K562 (cell line): ENCODE measurements around the gene RNF6. TPM values are rescaled to one million over a fixed set of nuclear protein-coding genes. Genes with fewer than 3 reads are reported as not detected.

Source experiments
- ATAC-seq: fragments of 200-7000 bp; cut with Tn5 transposase; 3 replicates; pipeline ENCODE4 v1.9.1; 2020; ENCODE audit warnings: moderate library complexity
- BruUV-seq: library from RNA; stranded (reverse); fragments of 400-500 nt; replicated peaks from 2 replicates; lab custom pipeline; 2021; lab: Mats Ljungman, UMichigan
- CTCF ChIA-PET: fragments of 300-600 bp; formaldehyde crosslinking; extraction: SDS; loops from one replicate; lab custom pipeline; 2021; ENCODE audit warnings: low intra/inter-chr PET ratio; lab: Yijun Ruan, JAX
- POLR2A ChIA-PET: fragments of 300-600, 350-650 bp; sonication (Branson Sonifier 250); formaldehyde crosslinking; extraction: SDS; loops from one replicate; lab custom pipeline; 2021; ENCODE audit warnings: antibody characterized with exemption, inconsistent platforms; lab: Yijun Ruan, JAX
- DNase-seq, 4 experiments: peaks; one replicate each; pipeline versions ENCODE4 v3.0.0 to v3.0.0-alpha.2; 2011 to 2018; ENCODE audit warnings: low spot score in 3 of 4, mixed read lengths in 3 of 4; ENCODE audit errors: extremely low read depth in 1 of 4
- FAIRE-seq: peaks from 2 replicates; lab custom pipeline; 2011; peaks lifted over from hg19 to GRCh38; lab: Jason Lieb, UNC
- H2AFZ ChIP-seq: 2 replicates; pipeline ENCODE4 v1.6.0; 2011; ENCODE audit warnings: low read depth, low read length, control low read depth, inconsistent platforms
- H3K27ac ChIP-seq: fragments of 200-600 bp; 3 replicates; pipeline ENCODE4 v1.8.0; 2011; ENCODE audit warnings: low read depth, mild to moderate bottlenecking, control low read depth, inconsistent platforms, low read length, moderate library complexity, mixed read lengths; ENCODE audit errors: extremely low read depth
- H3K27me3 ChIP-seq, 2 experiments: fragments of 300-600 bp in 1 of 2; 2 replicates in 1 of 2; 3 replicates in 1 of 2; pipeline versions ENCODE4 v1.6.0 to v1.8.0; 2011; ENCODE audit warnings: inconsistent platforms in 2 of 2, low read length in 2 of 2, mild to moderate bottlenecking in 1 of 2, mixed read lengths in 1 of 2, moderate library complexity in 1 of 2; ENCODE audit not compliant: control insufficient read depth in 2 of 2, insufficient read depth in 2 of 2
- H3K36me3 ChIP-seq: fragments of 300-600 bp; 3 replicates; pipeline ENCODE4 v1.8.0; 2011; ENCODE audit warnings: mild to moderate bottlenecking, low read length, inconsistent platforms; ENCODE audit not compliant: control insufficient read depth, insufficient read depth
- H3K4me1 ChIP-seq, 2 experiments: fragments of 200-600 bp in 1 of 2; replicated peaks in 1 of 2; 2 replicates in 1 of 2; 3 replicates in 1 of 2; pipeline versions ENCODE4 v1.5.1 to v1.8.0; 2011; ENCODE audit warnings: inconsistent platforms in 2 of 2, low read length in 2 of 2, mild to moderate bottlenecking in 1 of 2, mixed read lengths in 1 of 2, moderate library complexity in 1 of 2; ENCODE audit not compliant: control insufficient read depth in 2 of 2, insufficient read depth in 2 of 2
- H3K4me2 ChIP-seq: 2 replicates; pipeline ENCODE4 v1.6.1; 2011; ENCODE audit warnings: low read length, control low read depth, inconsistent platforms, mixed read lengths; ENCODE audit not compliant: insufficient read depth
- H3K4me3 ChIP-seq: fragments of 200-600 bp; sonication (generic), shearing (Covaris generic); 2 replicates; pipeline ENCODE4 v1.5.1; 2016; ENCODE audit warnings: control low read depth, inconsistent platforms
- H3K79me2 ChIP-seq: fragments of 200-600 bp; 3 replicates; pipeline ENCODE4 v1.8.0; 2011; ENCODE audit warnings: low read length, inconsistent platforms; ENCODE audit not compliant: control insufficient read depth, insufficient read depth
- H3K9ac ChIP-seq, 2 experiments: 2 replicates each; pipeline versions ENCODE4 v1.6.0 to v1.6.1; 2011; ENCODE audit warnings: low read depth in 2 of 2, low read length in 2 of 2, control low read depth in 1 of 2, inconsistent platforms in 1 of 2, mild to moderate bottlenecking in 1 of 2, mixed read lengths in 1 of 2; ENCODE audit not compliant: insufficient read depth in 1 of 2
- H3K9me1 ChIP-seq: one replicate; pipeline ENCODE4 v1.6.0; 2011; ENCODE audit warnings: inconsistent platforms, mild to moderate bottlenecking, low read length, moderate library complexity; ENCODE audit not compliant: control insufficient read depth, insufficient read depth
- H3K9me3 ChIP-seq: replicated peaks from 2 replicates; pipeline ENCODE4 v1.5.1; 2011; ENCODE audit warnings: low read depth, low read length, inconsistent platforms; ENCODE audit not compliant: control insufficient read depth, insufficient read depth
- H4K20me1 ChIP-seq: replicated peaks from 2 replicates; pipeline ENCODE4 v1.6.1; 2011; ENCODE audit warnings: low read length, inconsistent platforms, mixed read lengths; ENCODE audit not compliant: control insufficient read depth, insufficient read depth
- ATF6 ChIP-seq: sonication (generic); formaldehyde crosslinking; IDR thresholded peaks from 2 replicates; pipeline ENCODE4 v1.4.0; 2020; ENCODE audit warnings: mild to moderate bottlenecking, missing genetic modification reagents
- DDX20 ChIP-seq: fragments of 450-650 bp; IDR thresholded peaks from 2 replicates; pipeline ENCODE4 v1.6.1; 2016; ENCODE audit warnings: missing genetic modification characterization, low read depth, mild to moderate bottlenecking, missing compliant biosample characterization, moderate library complexity
- E4F1 ChIP-seq: fragments of 250-450 bp; sonication (Bioruptor Pico); IDR thresholded peaks from 2 replicates; pipeline ENCODE4 v1.5.0; 2021; ENCODE audit warnings: mild to moderate bottlenecking, borderline replicate concordance
- HDAC3 ChIP-seq: fragments of 450-650 bp; IDR thresholded peaks from 2 replicates; pipeline ENCODE4 v1.6.1; 2018; ENCODE audit warnings: borderline replicate concordance, mild to moderate bottlenecking, moderate library complexity; ENCODE audit not compliant: partially characterized antibody
- HOMEZ ChIP-seq: fragments of 250-450 bp; sonication (Bioruptor Pico); IDR thresholded peaks from 2 replicates; pipeline ENCODE4 v1.4.0; 2020; ENCODE audit warnings: mild to moderate bottlenecking, moderate library complexity
- MIER1 ChIP-seq: fragments of 450-650 bp; IDR thresholded peaks from 2 replicates; pipeline ENCODE4 v1.6.1; 2016; ENCODE audit warnings: antibody characterized with exemption, mild to moderate bottlenecking, low read depth
- NR1H2 ChIP-seq: sonication (generic); formaldehyde crosslinking; IDR thresholded peaks from 2 replicates; pipeline ENCODE4 v1.4.0; 2020; ENCODE audit warnings: mild to moderate bottlenecking, missing genetic modification reagents
- POU5F1 ChIP-seq: fragments of 150-350 bp; IDR thresholded peaks from 2 replicates; pipeline ENCODE4 v1.6.1; 2014; ENCODE audit warnings: borderline replicate concordance, low read length, low read depth, mild to moderate bottlenecking; ENCODE audit not compliant: partially characterized antibody
- SLC30A9 ChIP-seq: fragments of 250-450 bp; sonication (Bioruptor Pico); IDR thresholded peaks from 2 replicates; pipeline ENCODE4 v1.8.0; 2022; ENCODE audit warnings: mild to moderate bottlenecking, moderate library complexity
- SMAD3 ChIP-seq: fragments of 450-650 bp; formaldehyde crosslinking; conservative IDR thresholded peaks from 2 replicates; pipeline ENCODE4 v1.4.0; 2020; ENCODE audit warnings: mild to moderate bottlenecking
- TAF15 ChIP-seq: fragments of 200-400 bp; formaldehyde crosslinking; IDR thresholded peaks from 2 replicates; pipeline ENCODE4 v1.6.1; 2017; ENCODE audit warnings: mild to moderate bottlenecking, low read depth, low read length, moderate library complexity
- TCF3 ChIP-seq: sonication (generic); formaldehyde crosslinking; IDR thresholded peaks from 2 replicates; pipeline ENCODE4 v1.4.0; 2020; ENCODE audit warnings: mild to moderate bottlenecking, missing genetic modification reagents
- TRIM24 ChIP-seq, 2 experiments: fragments of 450-650 bp; IDR thresholded peaks; 2 replicates each; pipeline ENCODE4 v1.6.1; 2016
- ZKSCAN8 ChIP-seq: fragments of 200-800 bp; sonication (Bioruptor generic); IDR thresholded peaks from 2 replicates; pipeline ENCODE4 v1.6.1; 2016; ENCODE audit warnings: missing genetic modification characterization, missing compliant biosample characterization
- WGBS: fragments of 100-300 bp; shearing (Covaris generic); methylation state at CpG from one replicate; pipeline ENCODE4 v1.1.6; 2016; ENCODE audit warnings: low coverage, mixed read lengths; ENCODE audit not compliant: insufficient coverage; ENCODE audit errors: missing lambda C conversion rate; 5-methylcytosine and 5-hydroxymethylcytosine counted together
- in situ Hi-C: fragments of 300-500 bp; cut with MboI; formaldehyde crosslinking; loops from 4 replicates; pipeline ENCODE4 v1.15.0; 2018; ENCODE audit warnings: inconsistent platforms, mixed read lengths
- intact Hi-C: fragments of 100-400 bp; cut with micrococcal nuclease; formaldehyde crosslinking; loops from 2 replicates; pipeline ENCODE4 v1.14.2; 2022
- polyA plus RNA-seq, 8 experiments: library from polyadenylated mRNA; depleted of rRNA in 4 of 8; stranded (reverse) in 5 of 8; unstranded in 3 of 8; fragments of >200 nt; fragmentation: Nextera tagmentation in 2 of 8; fragmentation: Illumina TruSeq in 1 of 8; extraction: Ambion mirVana in 2 of 8; extraction: Trizol in 1 of 8; gene quantifications; 2 replicates each; pipeline versions ENCODE4 v1.2.1 to v1.2.3, GENCODE V29; 2011 to 2014; ENCODE audit warnings: inconsistent platforms in 1 of 8, missing spikeins in 1 of 8
- total RNA-seq, 7 experiments: library from RNA; depleted of rRNA in 6 of 7; stranded (reverse); fragments of >200 nt in 6 of 7; fragmentation: Illumina TruSeq in 2 of 7; extraction: Trizol in 2 of 7; gene quantifications; 2 replicates each; pipeline versions ENCODE4 v1.2.1 to v1.2.3, GENCODE V29; 2011 to 2021; ENCODE audit warnings: low replicate concordance in 1 of 7
- TF ChIP-seq, protein P1 (sequence below): fragments of 250-450 bp; sonication (Bioruptor Pico); IDR thresholded peaks from 2 replicates; pipeline ENCODE4 v1.8.0; 2022; ENCODE audit warnings: moderate library complexity, mild to moderate bottlenecking, inconsistent platforms

RNF6 gene
- total and polyA plus RNA-seq, 9 of the 15 experiments (the other 6 are each of a cell fraction or from before 2014, with no cell fraction given): 12.0 to 31.4 (median 22.3) TPM

GRCh38 chr13:26257049-26257448 lies 34.9 kb upstream of the RNF6 start:
- no peak overlapping the region for H3K4me3 ChIP-seq
- no peaks in the 10 kb centered on the region for H3K36me3 ChIP-seq
- WGBS: 40% methylated on average over 2 of the region's 2 CpGs
- no peak for ATAC-seq
- no TSS peak for BruUV-seq
- H3K27me3 ChIP-seq: no peaks in the 10 kb centered on the region
- H3K27ac ChIP-seq: no peak overlapping the region
- in situ Hi-C loops: no loop called here
- no peak for DNase-seq
- intact Hi-C loops: no loop called here
- H3K79me2 ChIP-seq: peaks cover 76% of the 10 kb centered on the region
- TF ChIP-seq NR1H2: no peak
- TF ChIP-seq ZKSCAN8 (CRISPR knock-in tag): no peak
- TF ChIP-seq TCF3 (CRISPR knock-in tag): no peak
- TF ChIP-seq, protein P1, sequence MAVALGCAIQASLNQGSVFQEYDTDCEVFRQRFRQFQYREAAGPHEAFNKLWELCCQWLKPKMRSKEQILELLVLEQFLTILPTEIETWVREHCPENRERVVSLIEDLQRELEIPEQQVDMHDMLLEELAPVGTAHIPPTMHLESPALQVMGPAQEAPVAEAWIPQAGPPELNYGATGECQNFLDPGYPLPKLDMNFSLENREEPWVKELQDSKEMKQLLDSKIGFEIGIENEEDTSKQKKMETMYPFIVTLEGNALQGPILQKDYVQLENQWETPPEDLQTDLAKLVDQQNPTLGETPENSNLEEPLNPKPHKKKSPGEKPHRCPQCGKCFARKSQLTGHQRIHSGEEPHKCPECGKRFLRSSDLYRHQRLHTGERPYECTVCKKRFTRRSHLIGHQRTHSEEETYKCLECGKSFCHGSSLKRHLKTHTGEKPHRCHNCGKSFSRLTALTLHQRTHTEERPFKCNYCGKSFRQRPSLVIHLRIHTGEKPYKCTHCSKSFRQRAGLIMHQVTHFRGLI: no peak
- TF ChIP-seq TAF15: no peak
- TF ChIP-seq E4F1 (CRISPR knock-in tag): no peak
- TF ChIP-seq ATF6: no peak
- no peak for TF ChIP-seq POU5F1
- TF ChIP-seq TRIM24 (IDR thresholded peaks at IDR 0.05): no peak
- TF ChIP-seq SLC30A9 (CRISPR knock-in tag): no peak
- no peak for TF ChIP-seq DDX20 (tag)
- no peak for TF ChIP-seq SMAD3 (CRISPR knock-in tag)
- TF ChIP-seq MIER1: no peak
- no peak for TF ChIP-seq HDAC3
- no peak for TF ChIP-seq HOMEZ (CRISPR knock-in tag)
- H2AFZ ChIP-seq: no peak overlapping the region
- no peak overlapping the region for H3K4me2 ChIP-seq
- peaks cover 0 to 2% of the 10 kb centered on the region in 2 experiments; a peak in 4 of 5 replicates for H3K4me1 ChIP-seq
- no peaks in the 10 kb centered on the region; the same call in none of the 2 replicates for H4K20me1 ChIP-seq
- no peak overlapping the region for H3K9ac ChIP-seq
- ChIA-PET CTCF (no interaction called here), POLR2A (no interaction called here)
- H3K9me1 ChIP-seq: no peaks in the 10 kb centered on the region
- no peaks in the 10 kb centered on the region for H3K9me3 ChIP-seq
- no peak for FAIRE-seq
